Fibroblast of lung (primary cell): ENCODE data around the gene MRAS. TPM values are rescaled to one million over a fixed set of nuclear protein-coding genes. Genes with fewer than 3 reads are reported as not detected.
"Not testable (repeated sequence)": the region's sequence is repeated elsewhere in the genome, so short reads cannot be mapped to it uniquely, and the experiment has no call there.

Experiments used
- DNase-seq, 2 donors: peaks; one replicate each; pipeline versions ENCODE4 v3.0.0 to v3.0.0-alpha.2; 2010; ENCODE audit warnings: low read depth in 2 of 2
- H2AFZ ChIP-seq: 2 replicates; pipeline ENCODE4 v1.5.1; 2012; ENCODE audit warnings: low read length, control low read depth, inconsistent platforms
- H3K27ac ChIP-seq: 2 replicates; pipeline ENCODE4 v1.5.1; 2011; ENCODE audit warnings: low read length, control low read depth; ENCODE audit not compliant: insufficient read depth
- H3K27me3 ChIP-seq: 2 replicates; pipeline ENCODE4 v1.5.1; 2011; ENCODE audit warnings: mild to moderate bottlenecking, low read length; ENCODE audit not compliant: control insufficient read depth, insufficient read depth
- H3K36me3 ChIP-seq: 2 replicates; pipeline ENCODE4 v1.5.1; 2011; ENCODE audit warnings: low read length; ENCODE audit not compliant: control insufficient read depth, insufficient read depth
- H3K4me1 ChIP-seq: 2 replicates; pipeline ENCODE4 v1.5.1; 2011; ENCODE audit warnings: low read length; ENCODE audit not compliant: control insufficient read depth, insufficient read depth; ENCODE audit errors: extremely low read depth
- H3K4me2 ChIP-seq: 2 replicates; pipeline ENCODE4 v1.5.1; 2011; ENCODE audit warnings: low read length, control low read depth; ENCODE audit not compliant: insufficient read depth; ENCODE audit errors: extremely low read depth
- H3K4me3 ChIP-seq, 4 experiments: fragments of 200-600 bp in 1 of 4; sonication (generic) in 1 of 4; replicated peaks in 1 of 4; 2 replicates each; pipeline ENCODE4 v1.5.1; 2011 to 2016; ENCODE audit warnings: low read length in 4 of 4, low read depth in 3 of 4, mild to moderate bottlenecking in 3 of 4, control low read depth in 2 of 4, inconsistent platforms in 1 of 4, mixed read lengths in 1 of 4; ENCODE audit not compliant: insufficient read depth in 1 of 4; ENCODE audit errors: control extremely low read depth in 1 of 4
- H3K79me2 ChIP-seq: 2 replicates; pipeline ENCODE4 v1.5.1; 2012; ENCODE audit warnings: mild to moderate bottlenecking, low read length, inconsistent platforms; ENCODE audit not compliant: control insufficient read depth, insufficient read depth
- H3K9ac ChIP-seq: 2 replicates; pipeline ENCODE4 v1.5.1; 2011; ENCODE audit warnings: mild to moderate bottlenecking, low read length, control low read depth; ENCODE audit not compliant: insufficient read depth
- H3K9me3 ChIP-seq: 2 replicates; pipeline ENCODE4 v1.5.1; 2012; ENCODE audit warnings: low read depth, low read length; ENCODE audit not compliant: control insufficient read depth, insufficient read depth
- H4K20me1 ChIP-seq: 2 replicates; pipeline ENCODE4 v1.5.1; 2011; ENCODE audit warnings: low read length; ENCODE audit not compliant: control insufficient read depth, insufficient read depth; ENCODE audit errors: extremely low read depth
- EZH2 ChIP-seq: IDR thresholded peaks from 2 replicates; pipeline ENCODE4 v1.5.1; 2012; ENCODE audit warnings: low read length, control low read depth, mild to moderate bottlenecking; ENCODE audit errors: missing control alignments
- polyA plus RNA-seq, 2 donors: library from polyadenylated mRNA; depleted of rRNA in 1 of 2; stranded (reverse) in 1 of 2; unstranded in 1 of 2; fragments of >200 nt; gene quantifications; 2 replicates each; pipeline ENCODE4 v1.2.1, GENCODE V29; 2011 to 2012; ENCODE audit warnings: missing spikeins in 1 of 2
- total RNA-seq: library from RNA; depleted of rRNA; stranded (reverse); fragments of >200 nt; gene quantifications from 2 replicates; pipeline ENCODE4 v1.2.1, GENCODE V29; 2014
- TF ChIP-seq, protein P1 (sequence below), 2 donors: IDR thresholded peaks in 1 of 2; conservative IDR thresholded peaks in 1 of 2; 1 replicate in 1 of 2; 2 replicates in 1 of 2; pipeline ENCODE4 v1.5.1; 2011 to 2012; ENCODE audit warnings: low read length in 2 of 2, control low read depth in 1 of 2, inconsistent platforms in 1 of 2, low read depth in 1 of 2, mild to moderate bottlenecking in 1 of 2

Gene MRAS
- total and polyA plus RNA-seq, 2 donors (not counting 1 experiment from before 2014, with no cell fraction given) = 35.3 to 73.0 TPM

DNA sequence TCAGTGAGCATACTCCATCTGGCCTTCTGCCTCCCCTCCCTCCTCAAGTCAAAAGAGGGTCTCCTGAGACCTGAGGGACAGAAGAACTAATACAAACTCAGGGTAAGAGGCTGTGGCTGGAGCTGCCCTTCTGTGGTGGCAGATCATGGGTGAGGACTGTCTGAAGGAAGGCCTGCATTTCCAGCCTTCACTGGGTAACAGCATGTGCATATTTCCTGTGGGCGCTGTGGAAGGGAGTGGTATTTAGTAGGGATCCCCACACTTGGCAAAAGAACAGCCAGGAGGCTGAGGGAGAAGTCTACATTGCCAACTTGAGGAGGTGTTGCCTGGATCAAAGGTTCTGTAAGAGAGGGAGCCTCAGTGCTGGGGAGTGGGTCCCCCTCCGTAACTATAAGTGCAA is 75.9 kb downstream of the MRAS start:
- TF ChIP-seq, protein P1, sequence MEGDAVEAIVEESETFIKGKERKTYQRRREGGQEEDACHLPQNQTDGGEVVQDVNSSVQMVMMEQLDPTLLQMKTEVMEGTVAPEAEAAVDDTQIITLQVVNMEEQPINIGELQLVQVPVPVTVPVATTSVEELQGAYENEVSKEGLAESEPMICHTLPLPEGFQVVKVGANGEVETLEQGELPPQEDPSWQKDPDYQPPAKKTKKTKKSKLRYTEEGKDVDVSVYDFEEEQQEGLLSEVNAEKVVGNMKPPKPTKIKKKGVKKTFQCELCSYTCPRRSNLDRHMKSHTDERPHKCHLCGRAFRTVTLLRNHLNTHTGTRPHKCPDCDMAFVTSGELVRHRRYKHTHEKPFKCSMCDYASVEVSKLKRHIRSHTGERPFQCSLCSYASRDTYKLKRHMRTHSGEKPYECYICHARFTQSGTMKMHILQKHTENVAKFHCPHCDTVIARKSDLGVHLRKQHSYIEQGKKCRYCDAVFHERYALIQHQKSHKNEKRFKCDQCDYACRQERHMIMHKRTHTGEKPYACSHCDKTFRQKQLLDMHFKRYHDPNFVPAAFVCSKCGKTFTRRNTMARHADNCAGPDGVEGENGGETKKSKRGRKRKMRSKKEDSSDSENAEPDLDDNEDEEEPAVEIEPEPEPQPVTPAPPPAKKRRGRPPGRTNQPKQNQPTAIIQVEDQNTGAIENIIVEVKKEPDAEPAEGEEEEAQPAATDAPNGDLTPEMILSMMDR (conservative IDR thresholded peaks at IDR 0.05 in 1 of 2, IDR thresholded peaks at IDR 0.05 in 1 of 2; ENCODE audit: low read depth in 1 of 2, low read length in 2 of 2) = no peak
- no peak for TF ChIP-seq EZH2
- Histone ChIP-seq H2AFZ (no peak overlapping the region), H3K4me3 (no peak overlapping the region), H4K20me1 (no peaks in the 10 kb centered on the region), H3K9me3 (no peaks in the 10 kb centered on the region), H3K27ac (no peak overlapping the region), H3K36me3 (no peaks in the 10 kb centered on the region), H3K27me3 (peaks cover 2% of the 10 kb centered on the region), H3K79me2 (no peaks in the 10 kb centered on the region), H3K9ac (no peak overlapping the region), H3K4me1 (no peaks in the 10 kb centered on the region), H3K4me2 (no peak overlapping the region)
- DNase-seq = no peak

DNA sequence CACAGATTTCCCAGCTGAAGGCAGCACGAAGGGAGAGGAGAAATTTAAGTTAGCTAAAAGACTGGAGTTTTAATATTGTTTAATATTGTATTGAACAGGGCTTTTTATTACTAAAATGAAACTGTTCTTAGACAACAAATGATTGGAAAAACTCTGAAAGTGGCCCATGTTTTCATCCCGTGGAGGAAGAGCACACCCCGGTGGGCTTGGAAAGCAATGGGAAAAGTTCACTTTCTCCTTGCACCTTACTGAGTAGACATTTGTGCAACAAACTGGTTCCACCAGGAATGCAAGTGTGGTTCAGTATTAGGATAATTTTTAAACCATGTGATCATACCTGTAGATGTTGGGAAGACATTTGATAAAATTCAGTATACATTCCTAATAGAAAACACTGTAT is 77.8 kb downstream of the MRAS start:
- Histone ChIP-seq H4K20me1 (no peaks in the 10 kb centered on the region), H3K4me2 (no peak overlapping the region), H3K9me3 (no peaks in the 10 kb centered on the region), H3K36me3 (no peaks in the 10 kb centered on the region), H3K79me2 (no peaks in the 10 kb centered on the region), H3K4me3 (no peak overlapping the region), H3K4me1 (no peaks in the 10 kb centered on the region), H3K27me3 (no peaks in the 10 kb centered on the region), H3K27ac (no peak overlapping the region), H2AFZ (no peak overlapping the region), H3K9ac (no peak overlapping the region)
- DNase-seq = peak; percentile 14 to 40
- TF ChIP-seq, protein P1 (conservative IDR thresholded peaks at IDR 0.05 in 1 of 2, IDR thresholded peaks at IDR 0.05 in 1 of 2; ENCODE audit: low read depth in 1 of 2, low read length in 2 of 2) = peak; percentile 60 to 65
- TF ChIP-seq EZH2 = no peak

DNA sequence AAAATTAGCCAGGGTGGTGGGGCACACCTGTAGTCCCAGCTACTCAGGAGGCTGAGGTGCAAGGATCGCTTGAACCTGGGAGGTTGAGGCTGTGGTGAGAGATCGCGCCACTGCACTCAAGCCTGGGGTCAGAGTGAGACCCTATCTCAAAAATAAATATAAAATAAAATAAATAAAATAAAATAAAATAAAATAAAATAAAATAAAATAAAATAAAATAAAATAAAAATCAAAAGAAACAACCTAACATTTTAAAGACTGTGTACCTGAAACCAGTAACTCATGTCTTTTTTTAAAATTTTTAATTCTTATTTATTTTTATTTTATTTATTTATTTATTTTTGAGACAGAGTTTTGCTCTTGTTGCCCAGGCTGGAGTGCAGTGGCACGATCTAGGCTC is 78.4 kb downstream of the MRAS start:
- not testable (repeated sequence) for H3K79me2 ChIP-seq, H3K36me3 ChIP-seq, H3K4me1 ChIP-seq, H3K9me3 ChIP-seq, H2AFZ ChIP-seq, H4K20me1 ChIP-seq, H3K4me2 ChIP-seq, H3K4me3 ChIP-seq, DNase-seq, H3K27ac ChIP-seq, H3K27me3 ChIP-seq, H3K9ac ChIP-seq
